GM19025 (cell line): ENCODE results near the gene ADH1C.

Source experiments
- ATAC-seq: cut with Tn5 transposase; IDR thresholded peaks from one replicate; pipeline ENCODE4 v1.9.1; 2021; ENCODE audit warnings: mild to moderate bottlenecking, low read depth, moderate library complexity; ENCODE audit not compliant: unreplicated experiment

Gene ADH1C

DNA sequence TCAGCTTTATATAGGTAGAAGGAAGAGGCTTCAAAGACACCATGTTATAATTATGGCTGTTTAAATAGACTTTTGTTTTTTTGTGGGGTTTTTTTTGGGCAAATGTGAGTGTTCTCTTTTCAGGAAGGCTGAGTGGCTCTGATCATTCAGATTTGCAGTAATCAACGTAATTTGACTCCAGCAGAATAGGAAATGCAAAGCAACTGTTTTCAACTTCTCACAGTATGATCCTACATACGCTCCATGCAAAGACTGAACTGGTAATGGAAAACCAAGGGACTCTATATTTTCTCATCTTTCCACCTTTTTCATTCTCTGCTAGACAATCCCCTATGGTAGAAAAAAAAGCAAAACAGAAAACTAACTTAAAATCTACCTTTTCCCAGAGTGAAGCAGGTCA lies 42.2 kb downstream of the ADH1C start:
- ATAC-seq, result no peak

DNA sequence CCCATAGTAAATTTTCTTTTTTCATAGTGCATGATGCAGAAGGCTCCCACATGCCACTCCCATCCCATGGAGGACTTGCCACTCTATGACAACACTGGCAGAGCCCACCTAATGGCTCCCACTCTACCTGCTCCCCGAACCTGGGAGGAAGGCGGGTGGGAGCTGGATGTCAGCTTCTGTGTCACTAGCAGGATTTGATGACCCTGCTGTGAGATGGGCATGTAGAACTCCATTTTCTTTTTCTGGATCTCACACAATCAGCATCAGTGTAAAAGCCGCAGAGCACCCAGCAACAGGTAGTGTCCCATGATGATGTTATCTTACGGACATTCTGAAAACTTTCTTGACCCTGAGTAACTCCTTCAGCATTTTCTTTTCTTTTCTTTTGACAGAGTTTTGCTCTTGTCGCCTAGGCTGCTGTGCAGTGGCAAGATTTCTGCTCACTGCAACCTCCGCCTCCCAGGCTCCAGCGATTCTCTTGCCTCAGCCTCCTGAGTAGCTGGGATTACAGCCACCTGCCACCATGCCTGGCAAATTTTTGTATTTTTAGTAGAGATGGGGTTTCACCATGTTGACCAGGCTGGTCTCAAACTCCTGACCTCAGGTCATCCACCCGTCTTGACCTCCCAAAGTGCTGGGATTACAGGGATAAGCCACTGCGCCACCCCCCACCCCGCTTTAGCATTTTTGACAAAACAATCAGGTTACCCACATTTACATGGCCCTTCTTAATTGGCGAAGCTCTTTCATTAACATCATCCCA lies 46.7 kb downstream of the ADH1C start:
- no peak for ATAC-seq

DNA sequence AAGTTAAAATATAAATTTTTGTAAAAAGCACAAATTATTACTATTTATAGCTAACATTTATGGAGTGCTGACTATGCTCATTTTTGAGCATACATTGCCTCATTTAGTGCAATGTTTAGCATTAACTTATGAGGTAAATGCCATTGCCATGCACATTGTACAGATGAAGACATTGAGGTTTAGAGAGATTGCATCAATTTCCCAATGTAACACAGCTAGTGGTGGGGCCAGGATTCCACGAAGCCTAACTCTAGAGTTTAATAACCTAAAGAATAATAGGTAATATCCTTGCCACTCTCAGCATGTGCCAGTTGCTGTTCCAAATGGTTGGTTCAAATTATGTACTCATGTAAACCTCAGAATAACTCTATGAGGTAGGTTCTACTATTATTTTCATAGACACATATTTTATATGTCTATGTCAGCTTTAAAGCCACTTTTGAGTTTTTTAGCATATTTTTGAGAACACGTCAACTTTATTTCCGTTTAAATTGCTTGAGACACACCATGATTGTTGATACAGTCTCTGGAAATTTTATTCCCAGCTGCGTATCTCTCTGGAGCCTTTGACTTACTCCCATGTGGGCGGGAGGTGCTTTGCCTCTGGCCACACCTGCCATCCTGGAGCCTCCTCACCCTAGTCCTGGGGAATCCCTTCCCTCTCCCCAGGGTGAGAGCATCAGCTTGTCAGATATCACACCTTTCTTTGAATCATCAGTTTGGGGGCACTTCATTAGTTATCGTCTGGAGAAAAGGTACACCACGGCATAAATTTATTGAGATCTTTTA lies 51.0 kb downstream of the ADH1C start:
- no peak for ATAC-seq

DNA sequence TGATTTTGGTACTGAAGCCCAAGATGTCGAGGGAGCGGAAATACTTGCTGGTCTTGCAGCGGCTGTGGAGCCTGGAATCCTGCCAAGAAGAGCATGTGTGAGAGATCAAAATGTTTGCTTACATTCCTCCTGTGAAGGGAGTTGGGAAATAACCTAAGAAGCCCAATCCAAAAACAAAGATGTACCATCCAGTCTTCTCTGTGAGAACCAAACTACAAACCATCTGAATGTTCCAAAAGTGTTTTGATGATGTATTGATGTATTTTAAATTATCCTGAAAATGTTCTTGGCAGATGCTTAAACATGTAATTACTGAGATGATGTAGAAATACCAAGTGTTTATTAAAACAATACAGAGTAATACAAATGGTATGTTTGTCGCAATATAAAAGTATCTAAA lies 51.6 kb downstream of the ADH1C start:
- ATAC-seq, result no peak

DNA sequence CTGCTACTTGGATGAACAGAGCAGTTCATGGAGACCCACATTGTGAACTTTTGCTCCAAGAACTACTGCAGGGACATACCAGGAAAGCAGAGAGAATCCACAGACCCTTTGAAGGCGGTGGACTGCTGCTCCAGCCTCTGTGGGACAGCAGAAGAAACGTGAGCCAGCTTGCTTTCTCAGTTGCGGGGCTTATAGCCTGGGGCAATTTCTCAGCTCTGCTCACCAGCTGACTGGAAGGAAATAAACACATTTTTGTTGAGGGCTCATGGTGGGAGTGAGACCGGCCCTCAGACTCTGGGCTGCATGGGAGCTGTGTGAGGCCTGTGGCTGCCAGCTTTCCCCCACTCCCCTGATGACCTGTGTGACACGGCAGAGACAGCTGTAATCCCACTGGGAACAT lies 59.2 kb downstream of the ADH1C start:
- no peak for ATAC-seq

DNA sequence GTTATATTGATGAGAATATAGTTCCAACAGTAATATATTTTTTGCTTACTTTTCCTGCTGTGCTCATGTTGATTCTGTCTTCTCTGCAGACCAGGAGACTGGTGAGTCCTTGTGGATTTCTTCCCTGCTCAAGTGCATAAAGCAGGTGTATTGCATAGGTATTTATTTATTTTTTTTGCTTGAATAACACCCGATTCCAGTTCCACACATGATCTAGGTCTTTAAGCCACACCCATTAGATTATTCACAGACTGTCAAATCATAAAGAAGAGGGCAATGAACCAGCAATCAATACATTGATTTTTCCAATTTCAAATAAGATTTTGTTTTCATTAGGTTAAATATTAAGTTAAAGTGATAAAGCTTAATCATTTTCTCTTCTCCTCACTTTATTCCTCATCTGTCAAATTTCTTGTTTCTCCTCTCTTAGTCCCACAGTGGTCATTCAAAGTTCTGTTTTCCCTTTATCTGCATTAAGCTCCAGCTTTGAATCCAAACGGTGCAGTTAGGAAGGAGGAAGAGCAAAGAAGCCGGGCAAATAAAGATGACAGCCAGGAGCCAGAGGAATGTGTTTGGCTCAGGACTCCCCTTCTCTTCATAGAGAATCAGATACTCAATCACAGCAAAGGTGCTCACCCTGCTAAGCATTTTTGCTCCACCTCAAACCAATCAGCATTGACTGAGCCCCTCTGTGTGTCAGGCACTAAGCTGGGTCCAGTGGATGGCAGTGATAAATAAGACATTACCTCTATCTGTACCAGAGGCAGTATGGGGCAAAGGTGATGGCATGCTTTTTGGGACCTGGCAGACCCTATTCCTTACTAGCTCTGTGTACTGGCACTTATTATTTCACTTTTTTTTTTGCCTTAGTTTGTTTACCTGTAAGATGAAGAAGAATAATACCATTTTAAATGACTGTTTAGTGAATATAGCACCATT lies 61.4 kb downstream of the ADH1C start, which contains the start of gene ADH1A:
Gene ADH1A (minus strand): TSS at position 138 of the 939 bp plus-strand sequence. CDS start 71 bp downstream, at position 67.
- no peak for ATAC-seq
